Keratinocyte (primary cell): ENCODE data around the gene TBRG4. TPM values are rescaled to one million over a fixed set of nuclear protein-coding genes. Genes with fewer than 3 reads are reported as not detected.

Experiments
- DNase-seq: peaks from one replicate; pipeline ENCODE4 v3.0.0-alpha.2; 2011; ENCODE audit warnings: low read depth, missing footprints, low spot score
- FAIRE-seq: peaks from 2 replicates; lab custom pipeline; 2011; peaks lifted over from hg19 to GRCh38; lab: Jason Lieb, UNC
- H2AFZ ChIP-seq: 2 replicates; pipeline ENCODE4 v1.6.0; 2012; ENCODE audit warnings: low read length, control low read depth, inconsistent platforms; ENCODE audit not compliant: control insufficient read depth
- H3K27ac ChIP-seq: 2 replicates; pipeline ENCODE4 v1.5.1; 2011; ENCODE audit warnings: low read length; ENCODE audit not compliant: control insufficient read depth, insufficient read depth
- H3K27me3 ChIP-seq: 3 replicates; pipeline ENCODE4 v1.6.0; 2011; ENCODE audit warnings: low read length; ENCODE audit not compliant: control insufficient read depth, insufficient read depth; ENCODE audit errors: extremely low read depth
- H3K36me3 ChIP-seq, 2 experiments: 2 replicates in 1 of 2; 3 replicates in 1 of 2; pipeline ENCODE4 v1.5.1; 2011; ENCODE audit warnings: low read length in 2 of 2, mild to moderate bottlenecking in 1 of 2; ENCODE audit not compliant: control insufficient read depth in 2 of 2, insufficient read depth in 2 of 2; ENCODE audit errors: extremely low read depth in 1 of 2
- H3K4me1 ChIP-seq: 3 replicates; pipeline ENCODE4 v1.5.1; 2011; ENCODE audit warnings: low read length; ENCODE audit not compliant: control insufficient read depth, insufficient read depth; ENCODE audit errors: extremely low read depth
- H3K4me2 ChIP-seq: 3 replicates; pipeline ENCODE4 v1.6.0; 2011; ENCODE audit warnings: low read depth, low read length; ENCODE audit not compliant: control insufficient read depth, insufficient read depth; ENCODE audit errors: extremely low read depth
- H3K4me3 ChIP-seq, 3 experiments: fragments of 200-600 bp in 1 of 3; sonication (generic) in 1 of 3; 2 replicates in 2 of 3; 3 replicates in 1 of 3; pipeline ENCODE4 v1.5.1; 2011 to 2016; ENCODE audit warnings: low read length in 3 of 3, mild to moderate bottlenecking in 3 of 3, control low read depth in 2 of 3, inconsistent platforms in 1 of 3, low read depth in 1 of 3, mixed read lengths in 1 of 3, mixed run types in 1 of 3, moderate library complexity in 1 of 3; ENCODE audit not compliant: control insufficient read depth in 2 of 3, insufficient read depth in 2 of 3; ENCODE audit errors: extremely low read depth in 1 of 3
- H3K79me2 ChIP-seq: 2 replicates; pipeline ENCODE4 v1.6.0; 2012; ENCODE audit warnings: low read length; ENCODE audit not compliant: control insufficient read depth, insufficient read depth
- H3K9ac ChIP-seq: 3 replicates; pipeline ENCODE4 v1.6.0; 2011; ENCODE audit warnings: low read length; ENCODE audit not compliant: control insufficient read depth, insufficient read depth; ENCODE audit errors: extremely low read depth
- H3K9me1 ChIP-seq: 3 replicates; pipeline ENCODE4 v1.6.0; 2011; ENCODE audit warnings: low read length; ENCODE audit not compliant: control insufficient read depth, insufficient read depth; ENCODE audit errors: extremely low read depth
- H3K9me3 ChIP-seq: 2 replicates; pipeline ENCODE4 v1.5.1; 2012; ENCODE audit warnings: low read depth, low read length; ENCODE audit not compliant: control insufficient read depth
- H4K20me1 ChIP-seq: 3 replicates; pipeline ENCODE4 v1.6.0; 2011; ENCODE audit warnings: low read length; ENCODE audit not compliant: control insufficient read depth, insufficient read depth; ENCODE audit errors: extremely low read depth
- CTCF ChIP-seq, 3 experiments: IDR thresholded peaks in 1 of 3; conservative IDR thresholded peaks in 1 of 3; optimal IDR thresholded peaks in 1 of 3; 2 replicates in 2 of 3; 3 replicates in 1 of 3; pipeline versions ENCODE3 to v1.5.1; 2011; ENCODE audit warnings: low read length in 3 of 3, mild to moderate bottlenecking in 3 of 3, moderate library complexity in 2 of 3, control low read depth in 1 of 3, inconsistent platforms in 1 of 3; ENCODE audit not compliant: insufficient read depth in 2 of 3; ENCODE audit errors: extremely low read depth in 1 of 3
- EZH2 ChIP-seq: IDR thresholded peaks from one replicate; pipeline ENCODE4 v1.6.1; 2012; ENCODE audit warnings: inconsistent platforms, mild to moderate bottlenecking, low read length, moderate library complexity
- dilution Hi-C: fragments of 300-500 bp; cut with MboI; formaldehyde crosslinking; loops from one replicate; pipeline ENCODE4 v1.7.0; 2020; ENCODE audit warnings: low sequenced_read_pairs; ENCODE audit not compliant: extremely low pct_ligation_motif_present
- polyA plus RNA-seq, 5 experiments: library from polyadenylated mRNA; depleted of rRNA in 3 of 5; stranded (reverse) in 3 of 5; stranded (forward) in 1 of 5; unstranded in 1 of 5; fragments of >200 nt; gene quantifications; 1 replicate in 1 of 5; 2 replicates in 3 of 5; 3 replicates in 1 of 5; pipeline versions ENCODE4 v1.2.1 to v1.2.3, GENCODE V29; 2011 to 2012; ENCODE audit warnings: missing spikeins in 2 of 5, low read depth in 1 of 5, low replicate concordance in 1 of 5

Gene TBRG4
- polyA plus RNA-seq, 1 donor (not counting 4 experiments of a cell fraction or from before 2014, with no cell fraction given), result 90.5 TPM

GRCh38 chr7:45088146-45088701 is 23.3 kb downstream of the TBRG4 start:
- DNase-seq (no peak), FAIRE-seq (no peak)
- no peak overlapping the region for H3K9ac ChIP-seq
- dilution Hi-C loops, result no loop called here
- no peaks in the 10 kb centered on the region for H3K27me3 ChIP-seq
- H3K27ac ChIP-seq, result no peak overlapping the region
- no peaks in the 10 kb centered on the region for H3K36me3 ChIP-seq
- H4K20me1 ChIP-seq, result peaks cover 3% of the 10 kb centered on the region
- peaks cover 12% of the 10 kb centered on the region for H3K4me1 ChIP-seq
- H3K9me3 ChIP-seq, result no peaks in the 10 kb centered on the region
- no peak overlapping the region for H2AFZ ChIP-seq
- H3K79me2 ChIP-seq, result no peaks in the 10 kb centered on the region
- no peaks in the 10 kb centered on the region for H3K9me1 ChIP-seq
- H3K4me3 ChIP-seq, result no peak overlapping the region
- H3K4me2 ChIP-seq, result no peak overlapping the region
- TF ChIP-seq EZH2 (no peak), CTCF (optimal IDR thresholded peaks at IDR 0.05 in 1 of 3, IDR thresholded peaks at IDR 0.05 in 1 of 3, conservative IDR thresholded peaks at IDR 0.05 in 1 of 3; ENCODE audit: extremely low read depth in 1 of 3, insufficient read depth in 2 of 3, low read length in 3 of 3) (no peak)

GRCh38 chr7:45087301-45088145 is 24.0 kb downstream of the TBRG4 start:
- H3K4me2 ChIP-seq, result no peak overlapping the region

More at GRCh38 chr7:45087301-45088145, 24.0 kb downstream of the TBRG4 start:
- Histone ChIP-seq H3K4me3 (no peak overlapping the region), H3K27ac (no peak overlapping the region), H2AFZ (no peak overlapping the region), H3K9me1 (no peaks in the 10 kb centered on the region), H3K9me3 (no peaks in the 10 kb centered on the region), H3K4me1 (peaks cover 10% of the 10 kb centered on the region), H3K79me2 (no peaks in the 10 kb centered on the region), H3K36me3 (no peaks in the 10 kb centered on the region), H4K20me1 (peaks cover 3% of the 10 kb centered on the region), H3K9ac (no peak overlapping the region), H3K27me3 (no peaks in the 10 kb centered on the region)
- dilution Hi-C loops, result no loop called here
- FAIRE-seq (no peak), DNase-seq (no peak)
- TF ChIP-seq CTCF (optimal IDR thresholded peaks at IDR 0.05 in 1 of 3, IDR thresholded peaks at IDR 0.05 in 1 of 3, conservative IDR thresholded peaks at IDR 0.05 in 1 of 3; ENCODE audit: extremely low read depth in 1 of 3, insufficient read depth in 2 of 3, low read length in 3 of 3) (no peak), EZH2 (no peak)
